ENCODE measurements around the gene CABCOCO1.
"Not testable (repeated sequence)": the region's sequence is repeated elsewhere in the genome, so short reads cannot be mapped to it uniquely, and the experiment has no call there.

CABCOCO1 gene

GRCh38 chr10:61719906-61720305 is 57.2 kb downstream of the CABCOCO1 start:
- DNase-seq, result no peak

- DNase-seq, result no peak
Observed at GRCh38 chr10:61721431-61721830, 58.7 kb downstream of the CABCOCO1 start.

- DNase-seq, result not testable (repeated sequence)
Observed at GRCh38 chr10:61725221-61725620, 62.5 kb downstream of the CABCOCO1 start.

- DNase-seq, result no peak
Observed at GRCh38 chr10:61729596-61729995, 66.9 kb downstream of the CABCOCO1 start.

GRCh38 chr10:61730671-61731070 is 67.9 kb downstream of the CABCOCO1 start:
- no peak for DNase-seq

- DNase-seq, result no peak
Observed at GRCh38 chr10:61731638-61732037, 68.9 kb downstream of the CABCOCO1 start.

- DNase-seq, result no peak
Observed at GRCh38 chr10:61732629-61733278, 70.0 kb downstream of the CABCOCO1 start.

GRCh38 chr10:61733358-61733940 is 70.7 kb downstream of the CABCOCO1 start:
- no peak for DNase-seq

- no peak for DNase-seq
Observed at GRCh38 chr10:61735882-61736281, 73.2 kb downstream of the CABCOCO1 start.

- DNase-seq, result not testable (repeated sequence)
Observed at GRCh38 chr10:61737455-61737854, 74.7 kb downstream of the CABCOCO1 start.

GRCh38 chr10:61742812-61743211 is 80.1 kb downstream of the CABCOCO1 start:
- no peak for DNase-seq

GRCh38 chr10:61744469-61744868 is 81.7 kb downstream of the CABCOCO1 start:
- no peak for DNase-seq

- no peak for DNase-seq
Observed at GRCh38 chr10:61746377-61746776, 83.6 kb downstream of the CABCOCO1 start.

- DNase-seq, result no peak
Observed at GRCh38 chr10:61747307-61747706, 84.6 kb downstream of the CABCOCO1 start.

GRCh38 chr10:61749291-61749690 is 86.6 kb downstream of the CABCOCO1 start:
- DNase-seq, result no peak

GRCh38 chr10:61750943-61751471 is 88.3 kb downstream of the CABCOCO1 start:
- peak; percentile 53 for DNase-seq

GRCh38 chr10:61751599-61751998 is 88.9 kb downstream of the CABCOCO1 start:
- DNase-seq, result no peak

GRCh38 chr10:61752111-61753011 is 89.6 kb downstream of the CABCOCO1 start:
- no peak for DNase-seq

GRCh38 chr10:61753453-61753852 is 90.7 kb downstream of the CABCOCO1 start:
- no peak for DNase-seq

GRCh38 chr10:61754587-61755550 is 92.1 kb downstream of the CABCOCO1 start:
- DNase-seq, result peak; percentile 25

- no peak for DNase-seq
Observed at GRCh38 chr10:61757001-61757400, 94.3 kb downstream of the CABCOCO1 start.

All from NCI-H1048 (cell line).